Large intestine (tissue), 3 donors: ENCODE measurements around the gene NCAM1. TPM values are rescaled to one million over a fixed set of nuclear protein-coding genes. Genes with fewer than 3 reads are reported as not detected.

Source experiments
- DNase-seq, 2 donors: peaks; one replicate each; pipeline versions ENCODE4 v3.0.0 to v3.0.0-alpha.2; 2013
- H3K27ac ChIP-seq: one replicate; pipeline ENCODE4 v1.5.1; 2013; ENCODE audit warnings: low read length
- H3K27me3 ChIP-seq: 2 replicates; pipeline ENCODE4 v1.6.1; 2013; ENCODE audit warnings: low read length; ENCODE audit not compliant: control insufficient read depth, insufficient read depth
- H3K36me3 ChIP-seq: 2 replicates; pipeline ENCODE4 v1.6.1; 2013; ENCODE audit warnings: low read length; ENCODE audit not compliant: control insufficient read depth, insufficient read depth
- H3K4me1 ChIP-seq: one replicate; pipeline ENCODE4 v1.6.1; 2013; ENCODE audit warnings: low read length; ENCODE audit not compliant: control insufficient read depth, insufficient read depth
- H3K4me3 ChIP-seq: one replicate; pipeline ENCODE4 v1.5.1; 2013; ENCODE audit warnings: low read length
- H3K9me3 ChIP-seq: one replicate; pipeline ENCODE4 v1.6.1; 2013; ENCODE audit warnings: mild to moderate bottlenecking, low read depth, low read length, moderate library complexity; ENCODE audit not compliant: control insufficient read depth
- WGBS: methylation state at CpG from one replicate; pipeline ENCODE4 v1.1.5; 2013; ENCODE audit warnings: low lambda C conversion rate; ENCODE audit not compliant: insufficient coverage; 5-methylcytosine and 5-hydroxymethylcytosine counted together
- polyA plus RNA-seq: library from polyadenylated mRNA; unstranded; fragments of 120-200 nt; gene quantifications from one replicate; pipeline ENCODE4 v1.2.1, GENCODE V29; 2013

NCAM1 gene
- polyA plus RNA-seq, 1 donor: 63.0 TPM

DNA sequence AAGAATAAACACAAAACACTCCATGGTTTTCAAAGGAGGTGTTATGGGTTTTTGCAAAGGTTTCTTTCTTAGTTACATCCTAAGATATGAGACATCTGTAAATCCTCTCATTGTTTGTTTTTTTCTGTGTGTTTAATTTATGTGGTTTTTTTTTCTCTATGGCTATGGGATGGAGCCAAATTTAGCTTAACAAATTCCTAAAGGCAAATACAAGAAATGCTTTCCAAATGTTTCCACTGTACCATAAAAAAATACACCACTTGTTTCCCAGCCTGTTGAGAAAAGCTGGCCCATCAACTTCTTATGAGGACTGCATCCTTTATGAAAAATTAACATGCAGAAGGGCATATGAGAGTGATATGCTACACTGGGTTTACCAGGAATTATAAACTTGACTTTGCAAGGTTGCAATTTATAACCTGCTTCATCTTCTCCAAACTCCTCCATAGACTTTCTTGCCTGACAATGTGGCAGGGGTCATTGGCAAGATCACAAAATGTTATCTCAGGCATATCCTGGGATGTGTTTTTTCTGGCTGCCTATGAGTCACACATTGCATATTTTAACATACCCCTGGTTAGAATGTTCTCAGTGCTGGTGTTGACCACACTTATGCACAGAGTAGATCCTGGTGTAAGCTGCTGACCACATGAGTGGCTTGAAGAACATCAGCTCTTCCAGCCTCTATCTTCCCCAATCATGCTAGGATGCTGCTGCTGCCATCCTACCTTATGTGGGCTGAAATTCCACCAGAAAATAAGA is 215.6 kb downstream of the NCAM1 start:
- no peaks in the 10 kb centered on the region for H3K9me3 ChIP-seq
- H3K27me3 ChIP-seq: no peaks in the 10 kb centered on the region
- no peaks in the 10 kb centered on the region for H3K36me3 ChIP-seq
- no peak overlapping the region for H3K27ac ChIP-seq
- H3K4me3 ChIP-seq: no peak overlapping the region
- no peaks in the 10 kb centered on the region for H3K4me1 ChIP-seq
- DNase-seq: no peak

DNA sequence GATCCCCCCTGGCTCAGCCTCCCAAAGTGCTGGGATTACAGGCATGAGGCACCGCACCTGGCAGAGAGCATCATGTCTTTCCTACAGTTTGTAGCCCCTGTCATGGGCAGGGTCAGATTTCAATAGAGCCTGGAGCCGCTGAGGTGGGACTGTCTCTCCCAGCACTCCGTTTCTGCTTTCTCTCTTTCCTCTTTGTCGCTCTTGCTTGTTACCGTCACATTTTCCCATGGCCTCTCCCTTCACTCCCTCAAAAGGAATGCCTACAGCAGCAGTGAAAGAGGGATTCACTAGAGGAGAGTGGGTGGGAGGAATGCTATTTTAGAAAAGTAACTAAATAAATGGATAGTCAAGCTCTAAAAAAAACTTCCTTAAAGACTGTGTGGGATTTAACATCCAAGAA is 216.5 kb downstream of the NCAM1 start:
- no CpG with 5 or more reads among the region's 5 CpGs for WGBS
- H3K9me3 ChIP-seq: no peaks in the 10 kb centered on the region
- no peaks in the 10 kb centered on the region for H3K27me3 ChIP-seq
- H3K27ac ChIP-seq: no peak overlapping the region
- no peak for DNase-seq
- no peaks in the 10 kb centered on the region for H3K4me1 ChIP-seq
- no peaks in the 10 kb centered on the region for H3K36me3 ChIP-seq
- H3K4me3 ChIP-seq: no peak overlapping the region

- WGBS: no CpG with 5 or more reads among the region's 10 CpGs
- Histone ChIP-seq H3K27ac (no peak overlapping the region), H3K4me1 (no peaks in the 10 kb centered on the region), H3K9me3 (no peaks in the 10 kb centered on the region), H3K36me3 (no peaks in the 10 kb centered on the region), H3K27me3 (no peaks in the 10 kb centered on the region), H3K4me3 (no peak overlapping the region)
- DNase-seq: no peak
These were observed 217.3 kb downstream of the NCAM1 start for GRCh38 chr11:113178381-113179070.

- no peak overlapping the region for H3K27ac ChIP-seq
- WGBS: no CpG with 5 or more reads among the region's 2 CpGs
- H3K4me3 ChIP-seq: no peak overlapping the region
- H3K4me1 ChIP-seq: no peaks in the 10 kb centered on the region
- H3K9me3 ChIP-seq: no peaks in the 10 kb centered on the region
- H3K27me3 ChIP-seq: no peaks in the 10 kb centered on the region
- H3K36me3 ChIP-seq: no peaks in the 10 kb centered on the region
- no peak for DNase-seq
These were observed 218.0 kb downstream of the NCAM1 start for GRCh38 chr11:113179181-113179704.

- no peak for DNase-seq
- no peaks in the 10 kb centered on the region for H3K27me3 ChIP-seq
- H3K4me1 ChIP-seq: no peaks in the 10 kb centered on the region
- no peak overlapping the region for H3K27ac ChIP-seq
- H3K36me3 ChIP-seq: no peaks in the 10 kb centered on the region
- no peaks in the 10 kb centered on the region for H3K9me3 ChIP-seq
- no peak overlapping the region for H3K4me3 ChIP-seq
- no CpG with 5 or more reads among the region's 5 CpGs for WGBS
These were observed 219.9 kb downstream of the NCAM1 start for GRCh38 chr11:113181094-113181493.

GRCh38 chr11:113182288-113182687 is 221.1 kb downstream of the NCAM1 start:
- H3K36me3 ChIP-seq: no peaks in the 10 kb centered on the region
- no CpG with 5 or more reads among the region's 6 CpGs for WGBS
- DNase-seq: no peak

GRCh38 chr11:113184498-113184897 is 223.3 kb downstream of the NCAM1 start:
- no peaks in the 10 kb centered on the region for H3K36me3 ChIP-seq
- H3K4me3 ChIP-seq: no peak overlapping the region
- no peak overlapping the region for H3K27ac ChIP-seq
- no peaks in the 10 kb centered on the region for H3K4me1 ChIP-seq
- no CpG with 5 or more reads among the region's 5 CpGs for WGBS
- H3K9me3 ChIP-seq: no peaks in the 10 kb centered on the region
- DNase-seq: no peak
- H3K27me3 ChIP-seq: no peaks in the 10 kb centered on the region

More at GRCh38 chr11:113182288-113182687, 221.1 kb downstream of the NCAM1 start:
- Histone ChIP-seq H3K4me3 (no peak overlapping the region), H3K27me3 (no peaks in the 10 kb centered on the region), H3K4me1 (no peaks in the 10 kb centered on the region), H3K27ac (no peak overlapping the region), H3K9me3 (no peaks in the 10 kb centered on the region)

DNA sequence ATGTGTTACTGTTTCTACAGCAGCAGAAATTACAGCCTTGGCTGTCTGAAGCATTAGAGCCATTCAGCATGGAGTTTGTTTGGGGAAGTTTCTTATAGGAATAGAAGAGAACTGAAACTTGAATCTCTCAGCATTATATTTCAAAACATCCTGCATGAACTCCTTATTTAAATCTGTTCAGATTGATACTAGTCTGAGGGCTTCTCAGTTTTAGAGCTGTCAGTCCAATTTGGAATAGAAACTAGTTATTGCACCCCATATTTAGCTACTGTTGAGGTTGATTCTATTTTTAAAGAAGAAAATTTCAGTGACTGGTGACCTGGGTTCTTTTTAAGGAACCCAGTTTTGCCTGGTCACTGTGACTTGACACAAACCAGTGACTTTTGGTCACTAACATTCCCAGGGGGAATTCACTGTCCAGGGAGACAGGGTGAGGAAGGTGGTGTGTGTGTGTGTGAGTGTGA is 227.2 kb downstream of the NCAM1 start:
- no peak overlapping the region for H3K4me3 ChIP-seq
- H3K27ac ChIP-seq: no peak overlapping the region
- H3K9me3 ChIP-seq: no peaks in the 10 kb centered on the region
- no peaks in the 10 kb centered on the region for H3K4me1 ChIP-seq
- DNase-seq: no peak
- no peaks in the 10 kb centered on the region for H3K36me3 ChIP-seq
- no peaks in the 10 kb centered on the region for H3K27me3 ChIP-seq

GRCh38 chr11:113189909-113190667 is 228.9 kb downstream of the NCAM1 start:
- H3K9me3 ChIP-seq: no peaks in the 10 kb centered on the region
- no peak for DNase-seq
- WGBS: 94% methylated on average over 2 of the region's 8 CpGs
- no peaks in the 10 kb centered on the region for H3K36me3 ChIP-seq
- no peaks in the 10 kb centered on the region for H3K27me3 ChIP-seq
- H3K27ac ChIP-seq: no peak overlapping the region
- H3K4me3 ChIP-seq: no peak overlapping the region
- H3K4me1 ChIP-seq: no peaks in the 10 kb centered on the region

- Histone ChIP-seq H3K36me3 (no peaks in the 10 kb centered on the region), H3K27me3 (no peaks in the 10 kb centered on the region), H3K4me1 (no peaks in the 10 kb centered on the region), H3K4me3 (no peak overlapping the region), H3K27ac (no peak overlapping the region), H3K9me3 (no peaks in the 10 kb centered on the region)
- 20% methylated on average over 1 of the region's 8 CpGs for WGBS
- no peak for DNase-seq
These were observed 231.1 kb downstream of the NCAM1 start for GRCh38 chr11:113192121-113192925.
